HCT116 (cell line): Measurements from ENCODE around the gene TBRG4.

Experiments used
- CEBPB ChIP-seq: IDR thresholded peaks from 2 replicates; pipeline ENCODE4 v1.6.1; 2012; ENCODE audit warnings: low read depth
- EGR1 ChIP-seq: IDR thresholded peaks from 2 replicates; pipeline ENCODE4 v1.6.1; 2012; ENCODE audit warnings: low read depth
- EZH2 ChIP-seq: fragments of 200-600 bp; sonication (generic); IDR thresholded peaks from 2 replicates; pipeline ENCODE4 v1.6.1; 2017; ENCODE audit warnings: antibody characterized with exemption, mixed run types
- JUND ChIP-seq: IDR thresholded peaks from 2 replicates; pipeline ENCODE4 v1.6.1; 2012
- POLR2A ChIP-seq: IDR thresholded peaks from 2 replicates; pipeline ENCODE4 v1.7.0; 2011; ENCODE audit warnings: borderline replicate concordance; ENCODE audit not compliant: insufficient read depth, insufficient read length; ENCODE audit errors: extremely low read depth
- SIN3A ChIP-seq: IDR thresholded peaks from 2 replicates; pipeline ENCODE4 v1.6.1; 2012; ENCODE audit warnings: low read depth
- TCF7L2 ChIP-seq: IDR thresholded peaks from 2 replicates; pipeline ENCODE4 v1.7.0; 2011; ENCODE audit warnings: borderline replicate concordance, inconsistent platforms; ENCODE audit not compliant: insufficient read depth, insufficient read length; ENCODE audit errors: extremely low read depth
- ZNF274 ChIP-seq: fragments of 200-500 bp; sonication (Bioruptor generic); IDR thresholded peaks from 2 replicates; pipeline ENCODE4 v1.6.1; 2014; ENCODE audit warnings: mild to moderate bottlenecking, low read depth, low read length, inconsistent platforms
- TF ChIP-seq, protein P1 (sequence below), 3 experiments: fragments of 200-600 bp in 1 of 3; sonication (generic) in 1 of 3; IDR thresholded peaks in 2 of 3; conservative IDR thresholded peaks in 1 of 3; 2 replicates each; pipeline ENCODE4 v1.5.1; 2012 to 2017; ENCODE audit warnings: low read depth in 2 of 3, low read length in 2 of 3, antibody characterized with exemption in 1 of 3, borderline replicate concordance in 1 of 3, control low read depth in 1 of 3, mild to moderate bottlenecking in 1 of 3, mixed read lengths in 1 of 3, mixed run types in 1 of 3, moderate library complexity in 1 of 3; ENCODE audit not compliant: insufficient read depth in 1 of 3
- TF ChIP-seq, protein P2 (sequence below): IDR thresholded peaks from 2 replicates; pipeline ENCODE4 v1.6.1; 2012
- TF ChIP-seq, protein P3 (sequence below): IDR thresholded peaks from 2 replicates; pipeline ENCODE4 v1.6.1; 2012; ENCODE audit warnings: low read depth

DNA sequence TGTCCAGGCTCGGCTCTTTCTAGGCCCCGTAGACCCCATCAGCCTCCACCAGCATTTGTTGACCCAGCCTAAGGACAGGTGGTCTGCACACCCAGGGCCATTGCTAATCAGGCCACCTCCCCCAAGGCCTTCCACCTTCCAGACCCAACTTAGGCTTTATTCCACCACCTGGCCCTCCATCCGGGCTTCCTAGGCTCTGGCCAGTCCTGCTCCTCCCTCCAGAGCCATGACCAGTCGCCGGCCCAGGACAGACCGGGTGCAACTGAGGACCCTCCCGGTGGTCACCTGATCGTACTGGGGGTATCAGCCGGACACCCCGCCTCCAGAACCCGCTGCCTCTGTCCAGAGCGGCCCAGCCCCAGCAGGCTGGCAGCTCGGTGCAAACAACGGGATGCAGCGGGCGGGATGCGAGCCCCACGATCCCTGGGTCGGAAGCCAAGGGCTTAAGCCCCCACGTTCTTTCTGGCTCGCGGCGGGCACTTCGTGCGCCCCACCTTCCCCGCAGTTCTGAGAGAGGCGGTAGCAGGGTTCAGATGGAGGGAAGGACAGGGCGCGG, 23.3 kb downstream of the TBRG4 start:
- TF ChIP-seq SIN3A, result no peak
- no peak for TF ChIP-seq POLR2A
- TF ChIP-seq, protein P1, sequence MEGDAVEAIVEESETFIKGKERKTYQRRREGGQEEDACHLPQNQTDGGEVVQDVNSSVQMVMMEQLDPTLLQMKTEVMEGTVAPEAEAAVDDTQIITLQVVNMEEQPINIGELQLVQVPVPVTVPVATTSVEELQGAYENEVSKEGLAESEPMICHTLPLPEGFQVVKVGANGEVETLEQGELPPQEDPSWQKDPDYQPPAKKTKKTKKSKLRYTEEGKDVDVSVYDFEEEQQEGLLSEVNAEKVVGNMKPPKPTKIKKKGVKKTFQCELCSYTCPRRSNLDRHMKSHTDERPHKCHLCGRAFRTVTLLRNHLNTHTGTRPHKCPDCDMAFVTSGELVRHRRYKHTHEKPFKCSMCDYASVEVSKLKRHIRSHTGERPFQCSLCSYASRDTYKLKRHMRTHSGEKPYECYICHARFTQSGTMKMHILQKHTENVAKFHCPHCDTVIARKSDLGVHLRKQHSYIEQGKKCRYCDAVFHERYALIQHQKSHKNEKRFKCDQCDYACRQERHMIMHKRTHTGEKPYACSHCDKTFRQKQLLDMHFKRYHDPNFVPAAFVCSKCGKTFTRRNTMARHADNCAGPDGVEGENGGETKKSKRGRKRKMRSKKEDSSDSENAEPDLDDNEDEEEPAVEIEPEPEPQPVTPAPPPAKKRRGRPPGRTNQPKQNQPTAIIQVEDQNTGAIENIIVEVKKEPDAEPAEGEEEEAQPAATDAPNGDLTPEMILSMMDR (IDR thresholded peaks at IDR 0.05 in 2 of 3, conservative IDR thresholded peaks at IDR 0.05 in 1 of 3; ENCODE audit: borderline replicate concordance in 1 of 3, insufficient read depth in 1 of 3, low read depth in 2 of 3, low read length in 2 of 3), result no peak
- TF ChIP-seq, protein P2, sequence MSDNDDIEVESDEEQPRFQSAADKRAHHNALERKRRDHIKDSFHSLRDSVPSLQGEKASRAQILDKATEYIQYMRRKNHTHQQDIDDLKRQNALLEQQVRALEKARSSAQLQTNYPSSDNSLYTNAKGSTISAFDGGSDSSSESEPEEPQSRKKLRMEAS, result no peak
- no peak for TF ChIP-seq EZH2
- no peak for TF ChIP-seq EGR1
- no peak for TF ChIP-seq ZNF274
- TF ChIP-seq, protein P3, sequence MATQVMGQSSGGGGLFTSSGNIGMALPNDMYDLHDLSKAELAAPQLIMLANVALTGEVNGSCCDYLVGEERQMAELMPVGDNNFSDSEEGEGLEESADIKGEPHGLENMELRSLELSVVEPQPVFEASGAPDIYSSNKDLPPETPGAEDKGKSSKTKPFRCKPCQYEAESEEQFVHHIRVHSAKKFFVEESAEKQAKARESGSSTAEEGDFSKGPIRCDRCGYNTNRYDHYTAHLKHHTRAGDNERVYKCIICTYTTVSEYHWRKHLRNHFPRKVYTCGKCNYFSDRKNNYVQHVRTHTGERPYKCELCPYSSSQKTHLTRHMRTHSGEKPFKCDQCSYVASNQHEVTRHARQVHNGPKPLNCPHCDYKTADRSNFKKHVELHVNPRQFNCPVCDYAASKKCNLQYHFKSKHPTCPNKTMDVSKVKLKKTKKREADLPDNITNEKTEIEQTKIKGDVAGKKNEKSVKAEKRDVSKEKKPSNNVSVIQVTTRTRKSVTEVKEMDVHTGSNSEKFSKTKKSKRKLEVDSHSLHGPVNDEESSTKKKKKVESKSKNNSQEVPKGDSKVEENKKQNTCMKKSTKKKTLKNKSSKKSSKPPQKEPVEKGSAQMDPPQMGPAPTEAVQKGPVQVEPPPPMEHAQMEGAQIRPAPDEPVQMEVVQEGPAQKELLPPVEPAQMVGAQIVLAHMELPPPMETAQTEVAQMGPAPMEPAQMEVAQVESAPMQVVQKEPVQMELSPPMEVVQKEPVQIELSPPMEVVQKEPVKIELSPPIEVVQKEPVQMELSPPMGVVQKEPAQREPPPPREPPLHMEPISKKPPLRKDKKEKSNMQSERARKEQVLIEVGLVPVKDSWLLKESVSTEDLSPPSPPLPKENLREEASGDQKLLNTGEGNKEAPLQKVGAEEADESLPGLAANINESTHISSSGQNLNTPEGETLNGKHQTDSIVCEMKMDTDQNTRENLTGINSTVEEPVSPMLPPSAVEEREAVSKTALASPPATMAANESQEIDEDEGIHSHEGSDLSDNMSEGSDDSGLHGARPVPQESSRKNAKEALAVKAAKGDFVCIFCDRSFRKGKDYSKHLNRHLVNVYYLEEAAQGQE, result no peak
- TF ChIP-seq CEBPB, result no peak
- no peak for TF ChIP-seq TCF7L2
- TF ChIP-seq JUND, result no peak
